Esophagus muscularis mucosa (tissue), 4 donors: ENCODE data around the gene BICRA. TPM values are rescaled to one million over a fixed set of nuclear protein-coding genes. Genes with fewer than 3 reads are reported as not detected.

Experiments used
- DNase-seq: peaks from one replicate; pipeline ENCODE4 v3.0.0-alpha.2; 2017; ENCODE audit errors: extremely low spot score
- H3K27ac ChIP-seq, 4 donors: fragments of 200-600 bp; sonication (generic); replicated peaks in 1 of 4; 1 replicate in 3 of 4; 2 replicates in 1 of 4; pipeline ENCODE4 v1.5.1; 2016 to 2019; ENCODE audit warnings: mild to moderate bottlenecking in 1 of 4
- H3K27me3 ChIP-seq, 4 donors: fragments of 200-600 bp; sonication (generic); one replicate each; pipeline versions ENCODE4 v1.5.1 to v1.6.0; 2016 to 2019
- H3K36me3 ChIP-seq, 4 donors: fragments of 200-600 bp; sonication (generic); one replicate each; pipeline ENCODE4 v1.5.1; 2016 to 2019
- H3K4me1 ChIP-seq, 4 donors: fragments of 200-600 bp; sonication (generic); one replicate each; pipeline ENCODE4 v1.5.1; 2016 to 2019
- H3K4me3 ChIP-seq, 4 donors: fragments of 200-600 bp; sonication (generic); 1 replicate in 2 of 4; 2 replicates in 2 of 4; pipeline ENCODE4 v1.5.1; 2016 to 2019; ENCODE audit warnings: mild to moderate bottlenecking in 4 of 4, moderate library complexity in 1 of 4
- H3K9me3 ChIP-seq, 4 donors: fragments of 200-600 bp; sonication (generic); 1 replicate in 3 of 4; 2 replicates in 1 of 4; pipeline ENCODE4 v1.5.1; 2016 to 2019
- EP300 ChIP-seq: sonication (generic); formaldehyde crosslinking; IDR thresholded peaks from one replicate; pipeline ENCODE4 v1.6.1; 2017; ENCODE audit warnings: antibody characterized with exemption
- POLR2A ChIP-seq: fragments of 450-650 bp; IDR thresholded peaks from one replicate; pipeline ENCODE4 v1.6.1; 2017; ENCODE audit warnings: antibody characterized with exemption, moderate library complexity, mild to moderate bottlenecking, low read depth
- POLR2AphosphoS5 ChIP-seq, 2 donors: sonication (generic); formaldehyde crosslinking; IDR thresholded peaks; one replicate each; pipeline ENCODE4 v1.6.1; 2017; ENCODE audit warnings: antibody characterized with exemption in 2 of 2
- WGBS: methylation state at CpG from one replicate; pipeline ENCODE4 v1.1.5; 2018; 5-methylcytosine and 5-hydroxymethylcytosine counted together
- intact Hi-C: fragments of 100-400 bp; cut with DNase I; formaldehyde crosslinking; loops from one replicate; pipeline ENCODE4 v1.15.1; 2023
- total RNA-seq, 4 donors: library from RNA; depleted of rRNA; stranded (reverse); fragments of >200 nt; gene quantifications; one replicate each; pipeline versions ENCODE4 v1.1.0 to v1.2.1, GENCODE V29; 2016
- TF ChIP-seq, protein P1 (sequence below), 3 experiments: fragments of 200-600 bp in 2 of 3; fragments of 450-650 bp in 1 of 3; sonication (generic) in 2 of 3; IDR thresholded peaks; one replicate each; pipeline ENCODE4 v1.5.1; 2017 to 2019; ENCODE audit warnings: antibody characterized with exemption in 3 of 3, mild to moderate bottlenecking in 2 of 3, moderate library complexity in 1 of 3

The BICRA gene
- total RNA-seq, 4 donors from 2014 or later, result 10.9 to 15.0 (median 13.8) TPM

DNA sequence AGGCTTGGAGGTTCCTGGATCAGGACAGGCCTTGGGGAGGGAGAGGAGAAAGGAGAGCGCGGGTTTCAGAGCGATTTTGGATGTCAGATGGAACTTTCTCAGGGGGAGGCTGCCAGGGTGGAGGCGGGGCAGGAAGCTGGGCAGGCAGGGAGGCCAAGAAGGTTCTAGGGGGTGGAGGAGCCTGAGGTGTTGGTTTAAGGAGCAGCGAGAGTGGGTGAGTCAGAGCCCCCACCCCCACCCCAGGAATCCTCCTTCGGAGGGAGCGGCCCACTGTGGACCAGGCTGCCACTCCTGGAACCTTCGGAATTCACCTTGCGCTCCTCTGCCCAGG is 120.5 kb downstream of the BICRA start:
- Histone ChIP-seq H3K36me3 (peaks cover 30 to 82% (median 68%) of the 10 kb centered on the region in 4 donors), H3K4me3 (peak overlapping the region; percentile 8 to 45 (median 30)), H3K9me3 (no peaks in the 10 kb centered on the region), H3K27me3 (no peaks in the 10 kb centered on the region), H3K27ac (peak overlapping the region; percentile 83 to 97 (median 87)), H3K4me1 (peaks cover 45 to 86% (median 79%) of the 10 kb centered on the region in 4 donors)
- TF ChIP-seq, protein P1, sequence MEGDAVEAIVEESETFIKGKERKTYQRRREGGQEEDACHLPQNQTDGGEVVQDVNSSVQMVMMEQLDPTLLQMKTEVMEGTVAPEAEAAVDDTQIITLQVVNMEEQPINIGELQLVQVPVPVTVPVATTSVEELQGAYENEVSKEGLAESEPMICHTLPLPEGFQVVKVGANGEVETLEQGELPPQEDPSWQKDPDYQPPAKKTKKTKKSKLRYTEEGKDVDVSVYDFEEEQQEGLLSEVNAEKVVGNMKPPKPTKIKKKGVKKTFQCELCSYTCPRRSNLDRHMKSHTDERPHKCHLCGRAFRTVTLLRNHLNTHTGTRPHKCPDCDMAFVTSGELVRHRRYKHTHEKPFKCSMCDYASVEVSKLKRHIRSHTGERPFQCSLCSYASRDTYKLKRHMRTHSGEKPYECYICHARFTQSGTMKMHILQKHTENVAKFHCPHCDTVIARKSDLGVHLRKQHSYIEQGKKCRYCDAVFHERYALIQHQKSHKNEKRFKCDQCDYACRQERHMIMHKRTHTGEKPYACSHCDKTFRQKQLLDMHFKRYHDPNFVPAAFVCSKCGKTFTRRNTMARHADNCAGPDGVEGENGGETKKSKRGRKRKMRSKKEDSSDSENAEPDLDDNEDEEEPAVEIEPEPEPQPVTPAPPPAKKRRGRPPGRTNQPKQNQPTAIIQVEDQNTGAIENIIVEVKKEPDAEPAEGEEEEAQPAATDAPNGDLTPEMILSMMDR (IDR thresholded peaks at IDR 0.05), result no peak
- TF ChIP-seq POLR2A (no peak), EP300 (no peak), POLR2AphosphoS5 (IDR thresholded peaks at IDR 0.05) (peak; percentile 64 to 72)
- intact Hi-C loops, result no loop called here
- DNase-seq, result no peak
- WGBS, result 7% methylated on average over 9 of the region's 9 CpGs

DNA sequence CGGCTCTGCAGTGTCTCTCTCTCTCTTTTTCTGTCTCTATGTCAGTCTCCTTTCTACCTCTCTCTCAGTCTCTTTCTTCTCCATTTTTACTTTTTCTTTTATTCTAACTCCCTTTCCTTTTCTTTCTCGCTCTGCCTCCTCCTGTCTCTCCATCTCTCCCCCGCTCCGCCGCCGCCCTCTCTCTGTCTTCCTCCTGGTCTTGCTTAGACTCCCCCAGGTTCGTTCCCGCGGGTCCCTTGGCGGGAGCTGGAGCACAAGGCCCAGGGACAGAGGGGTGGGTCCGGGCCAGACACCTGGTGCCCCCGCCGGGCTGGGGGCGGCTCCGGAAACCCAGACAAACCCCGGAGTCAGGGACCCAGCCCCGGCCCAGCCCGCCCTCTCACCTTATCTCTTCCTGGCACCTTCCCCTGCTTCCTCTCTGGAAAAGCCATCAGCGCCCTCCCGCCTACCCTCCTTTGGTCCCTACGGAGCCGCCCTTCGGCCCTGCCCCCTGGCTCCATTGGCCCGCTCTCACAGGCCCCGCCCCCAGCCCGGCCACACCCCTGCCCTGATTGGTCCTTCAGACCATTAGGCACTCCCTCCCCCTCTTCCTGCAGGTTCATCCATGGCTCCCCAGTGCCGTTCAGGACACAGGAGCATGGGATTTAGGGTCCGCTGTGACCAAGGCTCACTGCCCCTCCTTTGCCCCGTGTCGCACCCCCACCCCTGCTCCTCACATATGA is 121.0 kb downstream of the BICRA start:
- Histone ChIP-seq H3K4me3 (peak overlapping the region; percentile 8 to 45 (median 30)), H3K4me1 (peaks cover 44 to 81% (median 74%) of the 10 kb centered on the region in 4 donors), H3K36me3 (peaks cover 30 to 82% (median 70%) of the 10 kb centered on the region in 4 donors), H3K27me3 (no peaks in the 10 kb centered on the region), H3K9me3 (no peaks in the 10 kb centered on the region), H3K27ac (peak overlapping the region; percentile 83 to 97 (median 87))
- 39% methylated on average over 28 of the region's 30 CpGs for WGBS
- intact Hi-C loops, result no loop called here
- DNase-seq, result no peak
- peak; percentile 34 to 57 for TF ChIP-seq POLR2AphosphoS5 (IDR thresholded peaks at IDR 0.05)
- TF ChIP-seq, protein P1 (IDR thresholded peaks at IDR 0.05), result no peak

DNA sequence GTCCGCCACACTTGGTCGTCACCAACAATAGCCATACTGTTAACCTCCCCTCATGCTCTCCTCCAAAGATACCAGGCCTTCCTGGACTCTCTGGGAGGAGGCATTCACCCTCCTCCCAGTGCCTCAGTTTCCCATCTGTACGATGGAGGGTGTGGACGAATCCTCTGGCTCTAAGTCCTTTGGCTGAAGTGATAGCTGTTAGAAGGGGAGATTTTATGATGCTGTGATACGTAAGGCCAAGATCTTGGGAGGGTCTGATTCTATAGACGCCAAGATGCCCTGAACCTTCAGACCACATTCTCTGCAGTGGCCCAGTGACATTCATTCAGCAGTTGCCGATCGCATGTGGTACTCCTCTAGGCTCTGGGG is 121.6 kb downstream of the BICRA start:
- no peak for TF ChIP-seq POLR2A
- TF ChIP-seq, protein P1 (IDR thresholded peaks at IDR 0.05), result no peak
- TF ChIP-seq EP300, result no peak
- no peak for TF ChIP-seq POLR2AphosphoS5 (IDR thresholded peaks at IDR 0.05)
- H3K27ac ChIP-seq, result peak overlapping the region; percentile 83 to 97 (median 87)
- H3K9me3 ChIP-seq, result no peaks in the 10 kb centered on the region
- intact Hi-C loops, result no loop called here
- 89% methylated on average over 8 of the region's 8 CpGs for WGBS
- no peaks in the 10 kb centered on the region for H3K27me3 ChIP-seq
- peaks cover 30 to 82% (median 71%) of the 10 kb centered on the region in 4 donors for H3K36me3 ChIP-seq
- H3K4me1 ChIP-seq, result peaks cover 44 to 76% (median 70%) of the 10 kb centered on the region in 4 donors
- DNase-seq, result no peak
- no peak overlapping the region for H3K4me3 ChIP-seq

DNA sequence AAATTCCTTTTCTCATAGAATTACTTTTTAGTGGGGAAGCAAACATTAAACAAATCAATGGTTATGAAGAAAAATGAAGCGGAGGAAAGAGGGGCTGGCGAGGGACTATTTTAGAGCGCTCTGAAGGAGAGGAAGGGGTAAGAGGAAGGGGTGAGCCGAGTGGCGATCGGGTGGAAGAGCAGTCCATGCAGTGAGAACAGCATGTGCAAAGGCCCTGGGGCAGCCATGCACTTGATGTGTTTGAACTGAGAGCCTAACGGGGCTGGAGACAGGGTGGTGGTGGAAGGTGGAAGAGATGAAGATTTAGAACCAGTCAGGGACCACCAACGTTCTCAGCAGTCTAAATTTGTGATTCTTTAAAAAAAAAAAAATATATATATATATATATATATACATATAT is 122.0 kb downstream of the BICRA start:
- 94% methylated on average over 8 of the region's 8 CpGs for WGBS
- Histone ChIP-seq H3K4me3 (no peak overlapping the region), H3K27me3 (no peaks in the 10 kb centered on the region), H3K36me3 (peaks cover 27 to 82% (median 71%) of the 10 kb centered on the region in 4 donors), H3K9me3 (no peaks in the 10 kb centered on the region), H3K27ac (peak overlapping the region; percentile 83 to 97 (median 87)), H3K4me1 (peaks cover 42 to 72% (median 66%) of the 10 kb centered on the region in 4 donors)
- no peak for DNase-seq
- TF ChIP-seq, protein P1 (IDR thresholded peaks at IDR 0.05), result no peak
- no peak for TF ChIP-seq POLR2AphosphoS5 (IDR thresholded peaks at IDR 0.05)
- no peak for TF ChIP-seq EP300
- TF ChIP-seq POLR2A, result no peak
- intact Hi-C loops, result no loop called here

DNA sequence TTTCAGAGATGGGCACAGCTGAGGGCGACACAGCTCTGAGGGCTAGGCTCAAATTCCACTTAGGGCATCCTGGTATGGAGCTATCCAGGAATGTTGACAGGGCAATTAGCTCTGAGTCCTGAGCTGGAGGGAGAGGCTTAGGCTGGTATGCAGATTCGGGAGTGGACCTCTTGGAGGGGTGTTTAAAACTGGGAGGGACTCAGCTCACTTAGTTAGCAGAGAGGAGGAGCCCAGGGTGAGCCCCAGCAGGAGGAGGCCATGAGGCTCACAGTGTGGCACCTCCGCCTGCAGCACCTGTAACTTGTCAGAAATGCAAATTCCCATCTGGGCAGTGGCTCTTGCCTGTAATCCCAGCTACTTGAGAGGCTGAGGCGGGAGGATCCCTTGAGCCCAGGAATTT is 126.2 kb downstream of the BICRA start:
- TF ChIP-seq POLR2AphosphoS5 (IDR thresholded peaks at IDR 0.05) (no peak), POLR2A (no peak), EP300 (no peak)
- Histone ChIP-seq H3K9me3 (no peaks in the 10 kb centered on the region), H3K27me3 (no peaks in the 10 kb centered on the region), H3K4me3 (no peak overlapping the region), H3K36me3 (peaks cover 34 to 96% (median 82%) of the 10 kb centered on the region in 4 donors), H3K4me1 (peaks cover 5 to 29% (median 24%) of the 10 kb centered on the region in 4 donors), H3K27ac (peak overlapping the region; percentile 21 to 49 (median 32))
- intact Hi-C loops, result no loop called here
- 70% methylated on average over 4 of the region's 4 CpGs for WGBS
- DNase-seq, result no peak
